Endodermal cell (in vitro differentiated cells): ENCODE data around the gene HUS1B. TPM values are rescaled to one million over a fixed set of nuclear protein-coding genes. Genes with fewer than 3 reads are reported as not detected.

ENCODE experiments used
- DNase-seq: peaks from one replicate; pipeline ENCODE4 v3.0.0-alpha.2; 2017
- H3K27ac ChIP-seq: 2 replicates; pipeline ENCODE4 v1.5.1; 2013; ENCODE audit warnings: mild to moderate bottlenecking, low read depth, low read length, moderate library complexity
- H3K27me3 ChIP-seq: 2 replicates; pipeline ENCODE4 v1.6.1; 2013; ENCODE audit warnings: mild to moderate bottlenecking, low read length, moderate library complexity; ENCODE audit not compliant: insufficient read depth, control insufficient read depth, poor library complexity, severe bottlenecking
- H3K36me3 ChIP-seq: 2 replicates; pipeline ENCODE4 v1.7.0; 2013; ENCODE audit warnings: mild to moderate bottlenecking, low read length, moderate library complexity; ENCODE audit not compliant: control insufficient read depth, insufficient read depth
- H3K4me1 ChIP-seq: one replicate; pipeline ENCODE4 v1.7.0; 2013; ENCODE audit warnings: low read length; ENCODE audit not compliant: control insufficient read depth, insufficient read depth
- H3K4me3 ChIP-seq: 2 replicates; pipeline ENCODE4 v1.5.1; 2013; ENCODE audit warnings: mild to moderate bottlenecking, low read length, moderate library complexity
- H3K9ac ChIP-seq: 2 replicates; pipeline ENCODE4 v1.6.1; 2013; ENCODE audit warnings: mild to moderate bottlenecking, low read length, moderate library complexity; ENCODE audit not compliant: poor library complexity, severe bottlenecking; ENCODE audit errors: extremely low read depth
- H3K9me3 ChIP-seq: 2 replicates; pipeline ENCODE4 v1.6.1; 2013; ENCODE audit warnings: mild to moderate bottlenecking, low read length, moderate library complexity; ENCODE audit not compliant: control insufficient read depth
- H3K27ac Mint-ChIP-seq: 2 replicates; pipeline ENCODE4 v1.8.0; 2020; ENCODE audit warnings: mixed read lengths
- H3K27me3 Mint-ChIP-seq: 2 replicates; pipeline ENCODE4 v1.8.0; 2021; ENCODE audit warnings: mild to moderate bottlenecking, mixed read lengths; ENCODE audit not compliant: insufficient read depth
- H3K36me3 Mint-ChIP-seq: 2 replicates; pipeline ENCODE4 v1.8.0; 2020; ENCODE audit warnings: low read depth, mixed read lengths
- H3K4me1 Mint-ChIP-seq: 2 replicates; pipeline ENCODE4 v1.8.0; 2020; ENCODE audit warnings: mixed read lengths
- H3K4me3 Mint-ChIP-seq: 2 replicates; pipeline ENCODE4 v1.8.0; 2020; ENCODE audit warnings: mild to moderate bottlenecking, moderate library complexity, mixed read lengths
- H3K9me3 Mint-ChIP-seq: 2 replicates; pipeline ENCODE4 v1.8.0; 2020; ENCODE audit warnings: mild to moderate bottlenecking, mixed read lengths
- WGBS, 2 experiments: methylation state at CpG; one replicate each; pipeline versions ENCODE4 v1.1.5 to v1.1.7; 2013; ENCODE audit warnings: missing lambda C conversion rate in 2 of 2, mixed read lengths in 1 of 2; ENCODE audit not compliant: insufficient coverage in 1 of 2, insufficient read length in 1 of 2; 5-methylcytosine and 5-hydroxymethylcytosine counted together
- total RNA-seq, 2 donors: library from RNA; stranded (reverse); fragmentation: NEBNext Ultra II Directional in 1 of 2; extraction: Animal tissue kit (Norgen Biotek cat#: 25700) in 1 of 2; gene quantifications; 2 replicates in 1 of 2; 3 replicates in 1 of 2; pipeline ENCODE4 v1.2.1, GENCODE V29; 2021
- TF ChIP-seq, protein P1 (sequence below): fragments of 200-600 bp; sonication (generic); conservative IDR thresholded peaks from 2 replicates; pipeline ENCODE4 v1.5.0; 2021; ENCODE audit warnings: antibody characterized with exemption, mild to moderate bottlenecking

HUS1B gene
- total RNA-seq, 2 donors from 2014 or later = 1.0 to 1.1 TPM

DNA sequence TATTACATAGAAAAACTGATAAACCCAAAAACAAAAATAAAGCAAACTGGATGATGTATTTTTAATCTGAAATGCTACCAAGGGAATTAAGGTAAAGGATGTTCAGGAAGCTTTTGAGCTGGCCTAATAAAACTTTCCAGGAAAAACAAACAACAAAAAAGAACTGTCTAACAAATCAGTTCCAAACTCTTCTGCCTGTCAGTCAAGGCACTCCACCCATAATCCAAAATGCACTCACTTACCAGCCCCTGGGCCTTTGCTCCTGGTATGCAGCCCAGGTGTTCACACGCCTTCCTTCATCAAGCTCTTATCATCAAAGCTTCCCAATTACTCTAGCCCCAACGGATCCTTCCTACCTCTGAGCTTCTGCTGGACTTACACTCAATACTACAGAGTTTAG lies 32.3 kb upstream of the HUS1B start:
- no peak for DNase-seq
- Mint-ChIP-seq H3K36me3 (peaks cover 4% of the 10 kb centered on the region), H3K4me1 (peaks cover 24% of the 10 kb centered on the region), H3K27me3 (no peaks in the 10 kb centered on the region), H3K4me3 (no peak overlapping the region), H3K27ac (no peak overlapping the region), H3K9me3 (no peaks in the 10 kb centered on the region)
- Histone ChIP-seq H3K36me3 (peaks cover 5% of the 10 kb centered on the region), H3K4me1 (no peaks in the 10 kb centered on the region), H3K4me3 (no peak overlapping the region), H3K9me3 (no peaks in the 10 kb centered on the region), H3K27me3 (no peaks in the 10 kb centered on the region), H3K27ac (no peak overlapping the region), H3K9ac (no peak overlapping the region)
- WGBS, 2 experiments = 40 to 50% methylated on average over 2 of the region's 2 CpGs
- TF ChIP-seq, protein P1, sequence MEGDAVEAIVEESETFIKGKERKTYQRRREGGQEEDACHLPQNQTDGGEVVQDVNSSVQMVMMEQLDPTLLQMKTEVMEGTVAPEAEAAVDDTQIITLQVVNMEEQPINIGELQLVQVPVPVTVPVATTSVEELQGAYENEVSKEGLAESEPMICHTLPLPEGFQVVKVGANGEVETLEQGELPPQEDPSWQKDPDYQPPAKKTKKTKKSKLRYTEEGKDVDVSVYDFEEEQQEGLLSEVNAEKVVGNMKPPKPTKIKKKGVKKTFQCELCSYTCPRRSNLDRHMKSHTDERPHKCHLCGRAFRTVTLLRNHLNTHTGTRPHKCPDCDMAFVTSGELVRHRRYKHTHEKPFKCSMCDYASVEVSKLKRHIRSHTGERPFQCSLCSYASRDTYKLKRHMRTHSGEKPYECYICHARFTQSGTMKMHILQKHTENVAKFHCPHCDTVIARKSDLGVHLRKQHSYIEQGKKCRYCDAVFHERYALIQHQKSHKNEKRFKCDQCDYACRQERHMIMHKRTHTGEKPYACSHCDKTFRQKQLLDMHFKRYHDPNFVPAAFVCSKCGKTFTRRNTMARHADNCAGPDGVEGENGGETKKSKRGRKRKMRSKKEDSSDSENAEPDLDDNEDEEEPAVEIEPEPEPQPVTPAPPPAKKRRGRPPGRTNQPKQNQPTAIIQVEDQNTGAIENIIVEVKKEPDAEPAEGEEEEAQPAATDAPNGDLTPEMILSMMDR = no peak

GRCh38 chr6:686497-686896 lies 29.6 kb upstream of the HUS1B start:
- H3K4me1 ChIP-seq = peaks cover 9% of the 10 kb centered on the region
- H3K27ac ChIP-seq = no peak overlapping the region
- H3K9me3 ChIP-seq = no peaks in the 10 kb centered on the region
- no peak for DNase-seq
- Mint-ChIP-seq H3K27ac (no peak overlapping the region), H3K9me3 (no peaks in the 10 kb centered on the region), H3K36me3 (peaks cover 4% of the 10 kb centered on the region), H3K4me1 (peaks cover 31% of the 10 kb centered on the region), H3K27me3 (no peaks in the 10 kb centered on the region), H3K4me3 (no peak overlapping the region)
- H3K36me3 ChIP-seq = peaks cover 5% of the 10 kb centered on the region
- no peak overlapping the region for H3K9ac ChIP-seq
- H3K27me3 ChIP-seq = no peaks in the 10 kb centered on the region
- WGBS, 2 experiments = 93% methylated on average over 2 of the region's 3 CpGs; no CpG with 5 or more reads in 1 of the 2 experiments
- no peak overlapping the region for H3K4me3 ChIP-seq
- TF ChIP-seq, protein P1 = peak; percentile 66

DNA sequence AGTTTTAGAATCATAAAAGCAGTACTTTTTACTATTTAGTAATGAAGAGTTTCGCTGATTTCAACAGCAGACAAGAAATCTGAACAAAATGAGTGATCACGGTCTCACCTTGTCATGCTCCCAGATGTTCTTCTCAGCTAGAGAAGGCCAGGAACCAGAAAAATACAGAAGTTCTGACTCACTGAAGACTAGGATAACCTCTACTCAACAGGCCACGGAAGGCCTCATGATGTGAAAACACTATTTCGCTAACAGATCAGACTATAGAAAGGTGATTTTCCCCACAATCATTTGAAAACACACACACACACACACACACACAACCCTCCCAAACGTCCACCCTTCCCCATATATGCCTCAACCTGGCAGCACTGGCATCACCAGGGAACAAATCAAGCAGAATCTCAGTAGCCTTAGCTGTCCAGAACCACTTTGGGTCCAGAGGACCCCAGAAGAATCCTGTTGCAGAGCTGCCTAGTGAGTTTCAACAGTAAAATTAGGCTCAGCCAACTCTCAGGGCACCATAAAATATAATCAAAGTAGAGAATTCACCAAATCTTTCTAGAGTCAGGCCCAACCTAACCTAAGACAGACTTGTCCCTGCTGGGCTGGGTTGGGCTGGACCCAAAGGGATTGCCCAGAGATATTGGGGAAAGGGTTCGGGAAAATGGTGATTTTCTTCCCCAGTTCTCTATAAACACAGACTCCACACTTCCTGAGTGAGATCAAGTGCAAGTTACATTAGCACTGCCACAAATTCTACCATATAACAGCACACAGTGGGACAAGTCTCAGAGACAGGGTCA lies 28.1 kb upstream of the HUS1B start:
- H3K9ac ChIP-seq = no peak overlapping the region
- H3K9me3 ChIP-seq = no peaks in the 10 kb centered on the region
- no peak for DNase-seq
- Mint-ChIP-seq H3K36me3 (peaks cover 4% of the 10 kb centered on the region), H3K27ac (peak overlapping the region; percentile 49), H3K27me3 (no peaks in the 10 kb centered on the region), H3K4me3 (no peak overlapping the region), H3K9me3 (no peaks in the 10 kb centered on the region), H3K4me1 (peaks cover 39% of the 10 kb centered on the region)
- WGBS, 2 experiments = 86 to 97% methylated on average over 5 to 6 of the region's 6 CpGs
- peaks cover 5% of the 10 kb centered on the region for H3K36me3 ChIP-seq
- no peak overlapping the region for H3K4me3 ChIP-seq
- no peak overlapping the region for H3K27ac ChIP-seq
- H3K27me3 ChIP-seq = no peaks in the 10 kb centered on the region
- peaks cover 15% of the 10 kb centered on the region for H3K4me1 ChIP-seq
- TF ChIP-seq, protein P1 = no peak
